Measurements from ENCODE around the gene NOSTRIN.

Gene NOSTRIN

GRCh38 chr2:168903888-168904287 is 101.5 kb downstream of the NOSTRIN start:
- Histone ChIP-seq H3K9me3 (ENCODE audit: control insufficient read depth in 2 of 2, low read length in 2 of 2) (no peaks in the 10 kb centered on the region), H3K27ac (ENCODE audit: low read length) (no peak overlapping the region), H3K4me3 (ENCODE audit: low read length in 2 of 2) (no peak overlapping the region), H3K27me3 (ENCODE audit: control insufficient read depth in 1 of 2, insufficient read depth in 2 of 2, low read length in 2 of 2) (no peaks in the 10 kb centered on the region), H3K9ac (ENCODE audit: low read length in 2 of 2) (no peak overlapping the region), H3K4me1 (ENCODE audit: control insufficient read depth, insufficient read depth, low read length) (no peaks in the 10 kb centered on the region), H3K36me3 (ENCODE audit: control insufficient read depth in 2 of 2, insufficient read depth in 2 of 2, low read length in 2 of 2) (no peaks in the 10 kb centered on the region)

GRCh38 chr2:168904358-168904757 is 101.9 kb downstream of the NOSTRIN start:
- H3K4me3 ChIP-seq (ENCODE audit: low read length in 2 of 2): no peak overlapping the region
- no peak overlapping the region for H3K27ac ChIP-seq (ENCODE audit: low read length)
- H3K27me3 ChIP-seq (ENCODE audit: control insufficient read depth in 1 of 2, insufficient read depth in 2 of 2, low read length in 2 of 2): no peaks in the 10 kb centered on the region
- no peak overlapping the region for H3K9ac ChIP-seq (ENCODE audit: low read length in 2 of 2)
- no peaks in the 10 kb centered on the region for H3K9me3 ChIP-seq (ENCODE audit: control insufficient read depth in 2 of 2, low read length in 2 of 2)
- H3K36me3 ChIP-seq (ENCODE audit: control insufficient read depth in 2 of 2, insufficient read depth in 2 of 2, low read length in 2 of 2): no peaks in the 10 kb centered on the region
- H3K4me1 ChIP-seq (ENCODE audit: control insufficient read depth, insufficient read depth, low read length): no peaks in the 10 kb centered on the region

GRCh38 chr2:168907940-168908662 is 105.7 kb downstream of the NOSTRIN start:
- no peak overlapping the region for H3K9ac ChIP-seq (ENCODE audit: low read length in 2 of 2)

GRCh38 chr2:168910330-168910729 is 107.9 kb downstream of the NOSTRIN start:
- H3K27me3 ChIP-seq (ENCODE audit: control insufficient read depth in 1 of 2, insufficient read depth in 2 of 2, low read length in 2 of 2): no peaks in the 10 kb centered on the region
- H3K9ac ChIP-seq (ENCODE audit: low read length in 2 of 2): no peak overlapping the region

More at GRCh38 chr2:168907940-168908662, 105.7 kb downstream of the NOSTRIN start:
- Histone ChIP-seq H3K4me1 (ENCODE audit: control insufficient read depth, insufficient read depth, low read length) (no peaks in the 10 kb centered on the region), H3K9me3 (ENCODE audit: control insufficient read depth in 2 of 2, low read length in 2 of 2) (no peaks in the 10 kb centered on the region), H3K4me3 (ENCODE audit: low read length in 2 of 2) (no peak overlapping the region), H3K27me3 (ENCODE audit: control insufficient read depth in 1 of 2, insufficient read depth in 2 of 2, low read length in 2 of 2) (no peaks in the 10 kb centered on the region), H3K27ac (ENCODE audit: low read length) (no peak overlapping the region), H3K36me3 (ENCODE audit: control insufficient read depth in 2 of 2, insufficient read depth in 2 of 2, low read length in 2 of 2) (no peaks in the 10 kb centered on the region)

GRCh38 chr2:168912466-168912865 is 110.0 kb downstream of the NOSTRIN start:
- Histone ChIP-seq H3K9me3 (ENCODE audit: control insufficient read depth in 2 of 2, low read length in 2 of 2) (no peaks in the 10 kb centered on the region), H3K36me3 (ENCODE audit: control insufficient read depth in 2 of 2, insufficient read depth in 2 of 2, low read length in 2 of 2) (no peaks in the 10 kb centered on the region), H3K9ac (ENCODE audit: low read length in 2 of 2) (no peak overlapping the region), H3K4me1 (ENCODE audit: control insufficient read depth, insufficient read depth, low read length) (no peaks in the 10 kb centered on the region), H3K4me3 (ENCODE audit: low read length in 2 of 2) (peak overlapping the region in 1 of 2 donors; percentile 68), H3K27me3 (ENCODE audit: control insufficient read depth in 1 of 2, insufficient read depth in 2 of 2, low read length in 2 of 2) (no peaks in the 10 kb centered on the region), H3K27ac (ENCODE audit: low read length) (no peak overlapping the region)

More at GRCh38 chr2:168910330-168910729, 107.9 kb downstream of the NOSTRIN start:
- no peak overlapping the region for H3K27ac ChIP-seq (ENCODE audit: low read length)
- H3K4me1 ChIP-seq (ENCODE audit: control insufficient read depth, insufficient read depth, low read length): no peaks in the 10 kb centered on the region
- no peaks in the 10 kb centered on the region for H3K36me3 ChIP-seq (ENCODE audit: control insufficient read depth in 2 of 2, insufficient read depth in 2 of 2, low read length in 2 of 2)
- no peak overlapping the region for H3K4me3 ChIP-seq (ENCODE audit: low read length in 2 of 2)
- H3K9me3 ChIP-seq (ENCODE audit: control insufficient read depth in 2 of 2, low read length in 2 of 2): no peaks in the 10 kb centered on the region

GRCh38 chr2:168912901-168913369 is 110.5 kb downstream of the NOSTRIN start:
- Histone ChIP-seq H3K27me3 (ENCODE audit: control insufficient read depth in 1 of 2, insufficient read depth in 2 of 2, low read length in 2 of 2) (no peaks in the 10 kb centered on the region), H3K36me3 (ENCODE audit: control insufficient read depth in 2 of 2, insufficient read depth in 2 of 2, low read length in 2 of 2) (no peaks in the 10 kb centered on the region), H3K27ac (ENCODE audit: low read length) (no peak overlapping the region), H3K9me3 (ENCODE audit: control insufficient read depth in 2 of 2, low read length in 2 of 2) (no peaks in the 10 kb centered on the region), H3K4me1 (ENCODE audit: control insufficient read depth, insufficient read depth, low read length) (no peaks in the 10 kb centered on the region), H3K4me3 (ENCODE audit: low read length in 2 of 2) (peak overlapping the region; percentile 58 to 68), H3K9ac (ENCODE audit: low read length in 2 of 2) (peak overlapping the region in 1 of 2 donors; percentile 55)

GRCh38 chr2:168913495-168913894 is 111.1 kb downstream of the NOSTRIN start:
- Histone ChIP-seq H3K9me3 (ENCODE audit: control insufficient read depth in 2 of 2, low read length in 2 of 2) (no peaks in the 10 kb centered on the region), H3K4me3 (ENCODE audit: low read length in 2 of 2) (no peak overlapping the region), H3K9ac (ENCODE audit: low read length in 2 of 2) (no peak overlapping the region), H3K36me3 (ENCODE audit: control insufficient read depth in 2 of 2, insufficient read depth in 2 of 2, low read length in 2 of 2) (no peaks in the 10 kb centered on the region), H3K27ac (ENCODE audit: low read length) (no peak overlapping the region), H3K4me1 (ENCODE audit: control insufficient read depth, insufficient read depth, low read length) (no peaks in the 10 kb centered on the region), H3K27me3 (ENCODE audit: control insufficient read depth in 1 of 2, insufficient read depth in 2 of 2, low read length in 2 of 2) (no peaks in the 10 kb centered on the region)
